ENCODE data around the gene RPL10A. TPM values are rescaled to one million over a fixed set of nuclear protein-coding genes. Genes with fewer than 3 reads are reported as not detected.

The RPL10A gene
- total and polyA plus RNA-seq, 2 of the 8 experiments (the other 6 are each of a cell fraction or from before 2014, with no cell fraction given): 1,893 to 2,948 TPM

GRCh38 chr6:35496841-35497570 lies 28.8 kb downstream of the RPL10A start, which contains the start of gene TEAD3:
Gene TEAD3 (minus strand): TSS chr6:35497079.
- H4K8ac ChIP-seq (ENCODE audit: extremely low read depth, insufficient read depth, low read length): peak within 1 kb of the TSS; percentile 94; the same call in 1 of the 2 replicates
- no peak within 1 kb of the TSS for H3K14ac ChIP-seq (ENCODE audit: insufficient read length)
- WGBS, 2 experiments (ENCODE audit: extremely low coverage in 1 of 2, insufficient coverage in 1 of 2, insufficient read length in 1 of 2, insufficient replicate concordance in 2 of 2, low coverage in 1 of 2, low lambda C conversion rate in 2 of 2, missing lambda C conversion rate in 1 of 2): 0% methylated on average over 24 of the region's 98 CpGs; no CpG with 5 or more reads in 1 of the 2 experiments
- H2BK5ac ChIP-seq (ENCODE audit: low read depth, low read length): peak within 1 kb of the TSS; percentile 90
- no peak within 1 kb of the TSS; the same call in 1 of the 2 replicates for H2BK12ac ChIP-seq (ENCODE audit: low read depth, low read length)
- peaks cover 15 to 20% of the 10 kb centered on the region in 2 experiments for H4K20me1 ChIP-seq (replicated peaks in 1 of 2; ENCODE audit: control insufficient read depth in 1 of 2, insufficient read depth in 2 of 2, low read length in 2 of 2)
- H2BK120ac ChIP-seq (replicated peaks; ENCODE audit: low read depth, low read length): no peak within 1 kb of the TSS
- no peaks in the 10 kb centered on the region for H3K9me3 ChIP-seq (ENCODE audit: insufficient read depth in 2 of 2, low read depth in 1 of 2, low read length in 1 of 2)
- peak within 1 kb of the TSS; percentile 98; the same call in 1 of the 2 replicates for H2BK15ac ChIP-seq (ENCODE audit: low read length)
- no peaks in the 10 kb centered on the region for H3K36me3 ChIP-seq (ENCODE audit: control insufficient read depth in 2 of 4, insufficient read depth in 4 of 4, low read length in 3 of 4)
- H3K4me1 ChIP-seq (replicated peaks in 1 of 4; ENCODE audit: control insufficient read depth in 3 of 4, insufficient read depth in 4 of 4, low read length in 3 of 4): peaks cover 19 to 44% (median 34%) of the 10 kb centered on the region in 4 experiments
- no peak within 1 kb of the TSS for H2BK20ac ChIP-seq (ENCODE audit: low read length)
- H3K4me2 ChIP-seq (ENCODE audit: insufficient read depth in 1 of 2, low read depth in 2 of 2, low read length in 2 of 2): peak within 1 kb of the TSS; percentile 83 to 86
- no peak within 1 kb of the TSS for H3K23ac ChIP-seq (ENCODE audit: insufficient read length)
- FAIRE-seq: no peak
- peak within 1 kb of the TSS; percentile 98 for H3K18ac ChIP-seq (ENCODE audit: extremely low read depth, low read length)
- H3K79me1 ChIP-seq (ENCODE audit: low read depth, low read length): peaks cover 13% of the 10 kb centered on the region
- peak within 1 kb of the TSS; percentile 76 for H3K4ac ChIP-seq (replicated peaks; ENCODE audit: insufficient read length, low read depth, low read length)
- H2AFZ ChIP-seq (ENCODE audit: low read length): no peak within 1 kb of the TSS
- H3K4me3 ChIP-seq (ENCODE audit: extremely low read depth in 1 of 4, insufficient read depth in 2 of 4, low read depth in 3 of 4, low read length in 4 of 4): peak within 1 kb of the TSS; percentile 46 to 92 (median 64)
- H3K56ac ChIP-seq (replicated peaks; ENCODE audit: insufficient read length, low read depth, low read length): no peak within 1 kb of the TSS
- CTCF ChIA-PET (ENCODE audit: partially characterized antibody): interaction anchor here (0.7 to 2.4 kb wide), 13 partner anchors 9 to 235 kb away, joined by 3 to 6 read pairs (median 4); no protein-coding TSS in a partner anchor
- H4K91ac ChIP-seq (replicated peaks; ENCODE audit: insufficient read length, low read length): peak within 1 kb of the TSS; percentile 92
- peak within 1 kb of the TSS; percentile 69; the same call in 1 of the 2 replicates for H3K27ac ChIP-seq (ENCODE audit: low read depth, low read length)
- H3K27me3 ChIP-seq (replicated peaks in 1 of 4; ENCODE audit: control insufficient read depth in 3 of 4, extremely low read depth in 1 of 4, insufficient read depth in 3 of 4, low read length in 3 of 4): peaks cover 0 to 13% (median 6%) of the 10 kb centered on the region in 4 experiments; a peak in 4 of 7 replicates
- H3K9ac ChIP-seq (replicated peaks in 1 of 4; ENCODE audit: extremely low read depth in 1 of 4, low read depth in 3 of 4, low read length in 3 of 4): peak within 1 kb of the TSS; percentile 57 to 90 (median 68)
- H3K79me2 ChIP-seq (ENCODE audit: control insufficient read depth in 1 of 2, insufficient read depth in 2 of 2, low read length in 2 of 2): peaks cover 0 to 34% of the 10 kb centered on the region in 2 experiments; a peak in 2 of 4 replicates
- POLR2A ChIA-PET (ENCODE audit: partially characterized antibody): interaction anchor here (0.7 to 37.6 kb wide), 17 partner anchors 11 to 530 kb away, joined by 3 to 1319 read pairs (median 4); partner anchors contain the start of genes MAPK14 and RPL10A
- peak within 1 kb of the TSS; percentile 64 for H4K5ac ChIP-seq (ENCODE audit: insufficient read length, low read depth, low read length)
- DNase-seq (ENCODE audit: low read depth in 1 of 2, low spot score in 2 of 2): no peak
- no peak within 1 kb of the TSS for H2AK5ac ChIP-seq (ENCODE audit: low read depth, low read length)
- peaks cover 6% of the 10 kb centered on the region; the same call in 1 of the 2 replicates for H3K23me2 ChIP-seq (ENCODE audit: low read depth, low read length)
- TF ChIP-seq CTCF (IDR thresholded peaks at IDR 0.05; ENCODE audit: control extremely low read depth in 1 of 3, insufficient read depth in 1 of 3, low read depth in 1 of 3, low read length in 3 of 3) (peak in 1 of 3 experiments; percentile 14; a peak in 1 of 4 replicates), CTBP2 (IDR thresholded peaks at IDR 0.05; ENCODE audit: borderline replicate concordance, insufficient read depth, insufficient read length, low read length) (no peak), TAF1 (IDR thresholded peaks at IDR 0.05; ENCODE audit: low read depth, low read length) (peak; percentile 65), SIX5 (IDR thresholded peaks at IDR 0.05; ENCODE audit: low read depth, low read length) (no peak), PHF8 (conservative IDR thresholded peaks at IDR 0.05; ENCODE audit: low read depth, low read length) (peak; percentile 53; the same call in 1 of the 2 replicates), BCL11A (IDR thresholded peaks at IDR 0.05; ENCODE audit: low read depth in 2 of 2, low read length in 2 of 2) (no peak), KDM4A (IDR thresholded peaks at IDR 0.05; ENCODE audit: low read depth, low read length, severe bottlenecking) (peak; percentile 9), POLR2A (IDR thresholded peaks at IDR 0.05; ENCODE audit: control extremely low read depth in 1 of 2, low read depth in 2 of 2, low read length in 2 of 2) (peak in 1 of 2 experiments; percentile 67; a peak in 2 of 3 replicates), ASH2L (IDR thresholded peaks at IDR 0.05; ENCODE audit: low read length) (no peak)

Measured in H1 (cell line).